HG03342 (cell line): ENCODE data around the gene BRICD5.

Source experiments
- ATAC-seq: cut with Tn5 transposase; IDR thresholded peaks from one replicate; pipeline ENCODE4 v1.9.1; 2021; ENCODE audit warnings: mild to moderate bottlenecking, moderate library complexity; ENCODE audit not compliant: unreplicated experiment

The BRICD5 gene

DNA sequence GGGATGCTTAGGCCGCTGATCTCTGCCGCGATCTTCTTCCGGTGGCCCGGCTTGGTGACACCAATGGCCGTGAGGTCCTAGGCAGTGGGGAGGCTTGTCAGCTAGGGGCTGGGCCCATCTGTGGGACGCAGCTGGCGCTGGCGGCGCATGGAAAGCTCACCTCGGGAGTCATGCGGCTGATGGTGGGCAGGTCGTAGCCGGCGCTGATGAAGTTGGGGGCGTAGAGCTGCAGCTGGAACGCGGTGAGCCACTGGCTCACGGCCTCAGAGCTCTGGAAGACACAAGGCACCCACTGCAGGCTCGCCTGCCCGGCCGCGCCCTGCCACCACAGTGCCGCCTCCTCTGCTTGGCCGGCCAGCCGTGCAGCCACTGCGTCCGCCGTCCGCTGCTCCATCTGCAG lies 27.0 kb downstream of the BRICD5 start:
- ATAC-seq: no peak

DNA sequence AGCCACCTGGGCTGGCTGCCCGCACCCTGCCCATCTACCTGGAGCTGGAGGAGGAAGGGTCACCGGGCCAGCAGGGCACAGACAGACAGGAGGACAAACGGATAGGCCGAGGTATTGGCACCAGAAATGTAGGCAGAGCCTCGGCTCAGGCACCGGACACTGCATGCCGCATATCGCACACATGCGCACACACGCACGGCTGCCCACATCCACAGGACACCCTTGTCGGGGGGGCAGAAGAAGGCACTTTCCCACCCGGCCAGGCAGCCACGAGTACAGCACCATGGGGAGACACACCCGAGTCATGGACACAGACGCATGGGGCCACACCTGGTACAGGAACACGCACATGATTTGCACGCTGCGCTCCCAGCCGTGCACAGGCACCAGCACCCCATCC lies 28.7 kb downstream of the BRICD5 start:
- ATAC-seq: no peak

DNA sequence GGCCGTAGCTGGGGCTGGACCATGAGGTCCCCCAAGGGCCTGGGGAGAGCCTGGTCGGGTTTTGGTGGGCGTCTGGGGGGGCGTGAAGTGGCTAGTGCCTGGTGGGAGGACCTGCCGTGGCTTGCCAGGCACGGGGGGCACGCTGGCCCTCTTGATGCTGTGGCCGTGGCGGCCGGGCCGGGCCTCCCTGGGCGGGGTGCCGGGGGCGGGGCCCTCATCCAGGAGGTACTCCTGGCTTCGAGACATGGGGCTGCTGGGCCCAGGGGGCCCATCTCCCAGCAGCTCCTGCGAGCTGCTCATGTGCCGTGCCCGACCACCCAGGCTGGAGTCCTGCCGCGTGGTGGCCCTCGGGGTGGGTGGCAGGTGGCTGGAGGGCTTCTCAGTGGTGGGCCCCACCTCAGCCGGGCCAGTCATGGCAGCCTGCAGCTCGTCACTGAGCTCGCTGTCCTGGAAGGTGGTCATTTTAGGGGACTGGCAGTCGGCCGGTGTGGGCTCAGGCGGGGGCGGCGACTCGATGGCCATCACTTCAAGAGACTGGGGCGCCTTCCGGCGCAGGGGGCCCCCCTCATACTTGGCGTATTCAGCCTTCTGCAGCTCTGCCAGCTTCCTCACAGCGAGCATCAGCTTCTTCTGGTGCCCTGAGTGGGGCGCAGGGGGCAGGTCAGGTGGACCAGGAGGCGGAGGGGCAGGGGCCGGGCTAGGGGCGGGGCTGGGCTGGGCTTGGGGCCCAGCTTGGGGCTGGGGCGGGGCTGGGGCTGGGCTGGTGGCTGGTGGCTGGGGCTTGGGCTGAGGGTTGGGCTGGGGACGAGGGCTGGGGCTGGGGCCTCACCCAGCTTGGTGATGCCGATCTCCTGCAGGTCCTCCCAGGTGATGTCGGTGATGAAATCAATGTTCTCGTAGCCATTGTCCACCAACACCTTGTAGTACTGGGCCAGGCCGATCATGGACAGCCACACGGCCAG lies 29.4 kb downstream of the BRICD5 start:
- no peak for ATAC-seq

DNA sequence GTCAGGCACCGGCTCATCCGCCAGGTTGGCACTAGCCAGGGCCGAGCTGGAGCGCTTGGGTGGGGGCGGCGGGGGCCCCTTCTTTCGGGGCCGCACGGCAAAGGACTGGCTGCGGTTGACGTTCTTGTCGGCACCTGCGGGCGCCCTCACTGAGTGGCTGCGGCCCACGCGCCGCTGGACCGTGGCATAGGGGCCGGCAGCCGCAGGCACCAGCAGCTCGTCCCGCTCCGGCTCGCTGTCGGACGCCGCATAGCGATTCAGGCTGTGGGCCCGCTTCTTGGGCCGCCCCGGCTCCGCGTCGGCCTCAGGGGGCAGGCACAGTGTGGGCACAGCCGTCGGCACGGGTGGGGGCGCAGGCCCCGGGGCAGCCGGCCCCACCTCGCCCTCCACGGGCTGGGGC lies 30.2 kb downstream of the BRICD5 start:
- no peak for ATAC-seq

DNA sequence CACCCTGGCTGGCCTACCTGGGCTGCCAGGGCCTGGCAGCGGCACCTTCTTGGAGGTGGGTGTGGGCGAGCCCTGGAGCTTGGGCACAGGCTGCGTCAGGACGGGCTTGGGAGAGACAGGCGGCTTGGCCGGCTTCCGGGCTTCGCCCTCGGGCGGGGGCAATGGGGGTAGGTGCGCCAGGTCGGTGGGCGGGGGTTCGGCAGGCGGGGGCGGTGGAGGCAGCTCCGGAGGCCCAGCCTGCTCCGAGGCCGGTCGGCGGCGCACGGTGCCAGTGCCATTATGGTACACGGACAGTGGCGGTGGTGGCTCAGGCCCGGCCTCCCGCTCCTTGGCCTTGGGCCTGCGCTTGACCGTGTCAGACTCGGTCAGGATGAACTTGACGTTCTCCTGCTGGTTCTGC lies 31.1 kb downstream of the BRICD5 start:
- no peak for ATAC-seq

DNA sequence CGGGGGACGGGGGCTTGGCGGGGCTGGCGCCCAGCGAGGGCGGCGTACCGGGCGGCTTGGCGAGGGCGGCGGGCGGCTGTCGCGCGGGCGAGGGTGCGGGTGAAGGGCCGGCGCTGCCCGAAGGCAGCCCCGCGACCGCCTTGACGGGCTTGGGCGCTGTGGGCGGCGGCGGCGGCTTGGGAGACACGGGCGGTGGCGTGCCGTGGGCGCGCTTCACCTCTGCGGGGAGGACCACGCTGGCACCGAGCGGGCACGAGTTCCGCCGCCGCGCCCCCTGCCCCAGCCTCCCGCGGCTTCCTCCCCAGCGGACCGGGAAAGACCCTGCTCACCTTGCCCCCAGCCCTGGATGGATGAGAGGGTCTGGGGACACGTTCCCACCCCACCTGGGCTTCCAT lies 31.6 kb downstream of the BRICD5 start:
- ATAC-seq: no peak

DNA sequence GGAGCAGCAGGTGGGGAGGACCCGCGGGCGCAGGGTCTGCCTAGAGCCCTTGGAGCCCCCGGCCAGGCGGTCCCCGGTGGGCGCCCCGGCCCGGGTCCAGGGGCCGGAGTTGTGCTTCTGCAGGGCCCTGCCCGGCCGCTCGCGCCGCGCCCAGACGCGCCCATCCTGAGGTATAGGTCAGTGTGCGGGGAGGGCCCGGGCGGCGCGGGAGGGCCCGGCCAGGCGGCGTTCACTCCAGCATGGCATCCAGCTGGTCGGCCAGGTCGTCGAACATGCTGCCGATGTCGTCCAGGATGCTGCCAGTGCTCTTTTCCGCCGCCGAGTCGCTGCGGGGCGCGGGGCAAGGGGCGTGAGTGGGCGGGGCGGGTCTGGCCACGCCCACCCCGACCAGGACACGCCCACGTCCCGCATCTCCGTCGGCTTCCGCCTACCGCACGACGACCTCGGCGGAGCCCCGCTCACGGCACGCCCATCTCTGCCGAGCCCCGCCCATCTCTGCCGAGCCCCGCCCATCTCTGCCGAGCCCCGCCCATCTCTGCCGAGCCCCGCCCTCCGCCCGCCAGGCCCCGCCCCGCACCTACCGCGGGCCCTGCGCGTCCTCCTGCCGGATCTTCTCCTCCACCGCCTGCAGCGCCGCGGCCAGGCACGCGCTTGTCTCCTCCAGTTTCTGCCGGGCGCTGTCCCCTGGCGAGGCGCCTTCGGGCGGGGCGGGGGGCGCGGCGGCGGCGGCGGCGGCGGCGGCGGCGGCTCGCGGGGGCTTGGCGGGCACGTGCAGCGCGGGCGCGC lies 32.1 kb downstream of the BRICD5 start:
- no peak for ATAC-seq

DNA sequence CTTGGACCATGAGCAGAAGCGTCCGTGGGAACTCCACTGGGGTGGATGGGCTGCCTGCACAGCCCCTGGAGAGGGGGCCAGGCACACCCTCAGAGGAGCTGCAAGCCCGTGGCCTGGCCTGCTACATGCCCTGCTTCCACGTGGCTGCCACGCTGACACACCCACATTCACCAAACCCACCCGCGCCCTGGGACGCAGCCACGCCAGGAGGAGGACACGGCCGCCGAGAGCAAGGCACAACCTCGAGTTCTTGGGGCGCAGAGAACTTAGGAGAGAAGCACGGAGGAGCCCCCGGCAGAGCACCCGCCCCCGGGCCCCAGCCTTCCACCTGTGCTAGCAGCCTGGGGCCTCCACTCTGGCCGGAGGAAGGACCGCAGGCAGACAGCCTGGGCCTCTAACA lies 33.1 kb downstream of the BRICD5 start:
- ATAC-seq: no peak

- ATAC-seq: no peak
Observed at GRCh38 chr16:2177101-2177500, 33.6 kb downstream of the BRICD5 start.

- ATAC-seq: no peak
Observed at GRCh38 chr16:2176047-2176446, 34.6 kb downstream of the BRICD5 start.

- ATAC-seq: no peak
Observed at GRCh38 chr16:2175454-2175853, 35.2 kb downstream of the BRICD5 start.

DNA sequence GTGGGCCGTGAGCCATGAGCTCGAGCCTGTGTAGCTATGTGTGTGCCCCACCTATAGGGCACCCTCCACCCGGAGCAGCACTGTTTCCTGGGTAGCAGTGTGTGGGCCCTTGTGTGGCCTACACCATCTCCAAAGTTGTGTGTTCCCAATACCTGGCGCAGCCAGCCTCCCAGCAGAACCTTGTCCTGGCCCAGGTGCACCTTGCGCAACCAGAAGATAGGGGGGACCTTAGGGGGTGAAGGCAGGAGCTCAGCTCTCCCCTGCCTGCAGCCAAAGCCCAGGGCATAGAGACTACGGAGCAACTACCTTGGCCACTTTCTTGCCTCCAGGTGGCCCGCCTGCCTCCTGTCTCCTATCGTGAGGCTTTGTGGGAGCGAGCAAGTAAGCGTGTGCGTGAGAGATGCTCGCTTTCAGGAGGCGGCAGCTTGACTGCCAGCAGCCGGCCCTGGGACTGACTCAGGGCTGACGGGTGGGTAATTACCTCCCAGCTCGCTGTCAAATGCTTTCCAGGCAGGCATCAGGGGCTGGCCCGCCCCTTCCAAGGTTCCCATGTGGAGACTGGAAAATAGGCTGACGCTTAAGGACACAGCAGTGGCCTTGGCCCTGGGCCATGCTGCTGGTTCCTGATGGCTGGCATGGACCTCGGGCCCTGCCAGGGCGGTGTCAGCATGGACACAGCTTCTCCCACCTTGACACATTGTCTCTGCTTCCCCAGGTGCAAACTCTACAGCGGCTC lies 36.1 kb downstream of the BRICD5 start:
- no peak for ATAC-seq

GRCh38 chr16:2173916-2174315 lies 36.7 kb downstream of the BRICD5 start:
- no peak for ATAC-seq

- no peak for ATAC-seq
Observed at GRCh38 chr16:2173366-2173765, 37.3 kb downstream of the BRICD5 start.

- no peak for ATAC-seq
Observed at GRCh38 chr16:2172688-2173335, 37.9 kb downstream of the BRICD5 start.

GRCh38 chr16:2171601-2172178 lies 39.0 kb downstream of the BRICD5 start:
- ATAC-seq: no peak

- ATAC-seq: no peak
Observed at GRCh38 chr16:2170587-2171435, 39.9 kb downstream of the BRICD5 start.

- no peak for ATAC-seq
Observed at GRCh38 chr16:2170080-2170479, 40.6 kb downstream of the BRICD5 start.

DNA sequence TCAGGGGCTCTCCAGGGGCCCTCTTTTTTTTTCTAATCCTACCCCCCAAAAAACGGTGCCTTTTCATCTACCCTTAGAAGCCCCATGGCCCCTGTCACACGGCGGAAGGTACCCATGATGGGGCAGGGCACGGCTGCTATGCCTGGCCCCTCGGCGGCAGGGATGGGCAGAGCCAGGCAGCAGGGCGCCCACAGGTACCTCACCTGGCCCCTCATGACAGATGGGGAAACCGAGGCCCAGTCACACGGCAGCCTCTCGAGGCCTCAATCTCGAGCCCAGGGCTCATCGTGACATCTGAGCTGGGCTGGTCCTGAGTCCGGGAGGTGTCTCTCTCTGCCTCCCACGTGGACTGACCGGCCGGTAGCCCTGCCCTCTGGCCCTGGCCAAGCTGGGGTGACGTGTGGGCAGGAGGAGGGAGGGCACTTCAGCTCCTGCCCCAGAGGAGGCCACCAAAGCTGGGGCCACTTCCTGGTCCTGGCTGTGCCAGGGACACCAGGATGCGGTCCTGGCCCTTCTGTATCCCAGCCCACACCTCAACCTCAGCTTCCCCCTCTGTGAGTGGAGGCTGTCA lies 43.5 kb downstream of the BRICD5 start:
- no peak for ATAC-seq
